Measurements from ENCODE around the gene NEMP2.

GRCh38 chr2:190535586-190535985 is 1.1 kb upstream of the NEMP2 start:
- TF ChIP-seq, protein P1, sequence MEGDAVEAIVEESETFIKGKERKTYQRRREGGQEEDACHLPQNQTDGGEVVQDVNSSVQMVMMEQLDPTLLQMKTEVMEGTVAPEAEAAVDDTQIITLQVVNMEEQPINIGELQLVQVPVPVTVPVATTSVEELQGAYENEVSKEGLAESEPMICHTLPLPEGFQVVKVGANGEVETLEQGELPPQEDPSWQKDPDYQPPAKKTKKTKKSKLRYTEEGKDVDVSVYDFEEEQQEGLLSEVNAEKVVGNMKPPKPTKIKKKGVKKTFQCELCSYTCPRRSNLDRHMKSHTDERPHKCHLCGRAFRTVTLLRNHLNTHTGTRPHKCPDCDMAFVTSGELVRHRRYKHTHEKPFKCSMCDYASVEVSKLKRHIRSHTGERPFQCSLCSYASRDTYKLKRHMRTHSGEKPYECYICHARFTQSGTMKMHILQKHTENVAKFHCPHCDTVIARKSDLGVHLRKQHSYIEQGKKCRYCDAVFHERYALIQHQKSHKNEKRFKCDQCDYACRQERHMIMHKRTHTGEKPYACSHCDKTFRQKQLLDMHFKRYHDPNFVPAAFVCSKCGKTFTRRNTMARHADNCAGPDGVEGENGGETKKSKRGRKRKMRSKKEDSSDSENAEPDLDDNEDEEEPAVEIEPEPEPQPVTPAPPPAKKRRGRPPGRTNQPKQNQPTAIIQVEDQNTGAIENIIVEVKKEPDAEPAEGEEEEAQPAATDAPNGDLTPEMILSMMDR (IDR thresholded peaks at IDR 0.05; ENCODE audit: low read length), result no peak
- TF ChIP-seq EZH2phosphoT487 (IDR thresholded peaks at IDR 0.05; ENCODE audit: low read length) (no peak), EZH2 (optimal IDR thresholded peaks at IDR 0.05; ENCODE audit: low read depth, low read length) (no peak)
